ENCODE measurements around the gene CENPO.

DNA sequence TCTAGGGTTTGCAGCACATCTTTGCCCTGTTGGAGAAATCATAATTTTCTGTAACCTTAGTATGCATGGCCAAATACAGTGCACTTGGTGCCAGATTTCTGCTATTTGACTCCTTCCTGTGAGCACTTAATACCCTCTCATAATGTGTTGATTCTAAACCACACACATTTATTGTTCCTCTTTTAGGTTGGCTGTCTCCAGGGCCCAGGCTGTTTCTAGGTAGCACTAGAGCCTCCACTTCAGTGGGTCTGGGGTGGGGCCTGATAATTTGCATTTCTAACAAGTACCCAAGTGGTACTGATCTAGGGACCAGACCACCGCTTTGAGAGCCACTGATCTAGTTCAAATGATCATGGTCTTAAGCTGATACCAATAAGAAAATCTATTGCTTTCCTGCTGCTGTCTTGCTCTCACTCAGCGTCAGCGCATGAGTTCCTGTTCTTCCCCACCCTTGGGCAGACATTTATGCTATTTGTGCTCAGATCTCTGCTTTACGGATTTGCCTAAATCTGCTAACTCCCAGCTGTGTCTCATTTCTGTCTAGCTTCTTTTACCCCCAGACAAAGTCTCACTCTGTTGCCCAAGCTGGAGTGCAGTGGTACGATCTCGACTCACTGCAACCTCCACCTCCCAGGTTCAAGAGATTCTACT, 7.4 kb upstream of the CENPO start:
- TF ChIP-seq, protein P1, sequence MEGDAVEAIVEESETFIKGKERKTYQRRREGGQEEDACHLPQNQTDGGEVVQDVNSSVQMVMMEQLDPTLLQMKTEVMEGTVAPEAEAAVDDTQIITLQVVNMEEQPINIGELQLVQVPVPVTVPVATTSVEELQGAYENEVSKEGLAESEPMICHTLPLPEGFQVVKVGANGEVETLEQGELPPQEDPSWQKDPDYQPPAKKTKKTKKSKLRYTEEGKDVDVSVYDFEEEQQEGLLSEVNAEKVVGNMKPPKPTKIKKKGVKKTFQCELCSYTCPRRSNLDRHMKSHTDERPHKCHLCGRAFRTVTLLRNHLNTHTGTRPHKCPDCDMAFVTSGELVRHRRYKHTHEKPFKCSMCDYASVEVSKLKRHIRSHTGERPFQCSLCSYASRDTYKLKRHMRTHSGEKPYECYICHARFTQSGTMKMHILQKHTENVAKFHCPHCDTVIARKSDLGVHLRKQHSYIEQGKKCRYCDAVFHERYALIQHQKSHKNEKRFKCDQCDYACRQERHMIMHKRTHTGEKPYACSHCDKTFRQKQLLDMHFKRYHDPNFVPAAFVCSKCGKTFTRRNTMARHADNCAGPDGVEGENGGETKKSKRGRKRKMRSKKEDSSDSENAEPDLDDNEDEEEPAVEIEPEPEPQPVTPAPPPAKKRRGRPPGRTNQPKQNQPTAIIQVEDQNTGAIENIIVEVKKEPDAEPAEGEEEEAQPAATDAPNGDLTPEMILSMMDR (conservative IDR thresholded peaks at IDR 0.05), result no peak
- TF ChIP-seq ZFX (IDR thresholded peaks at IDR 0.05), result no peak

Measured in C4-2B (cell line).